T-cell (primary cell): ENCODE measurements around the gene NPTX2. TPM values are rescaled to one million over a fixed set of nuclear protein-coding genes. Genes with fewer than 3 reads are reported as not detected.

ENCODE experiments used
- ATAC-seq, 4 experiments: fragments of 200-7000 bp in 3 of 4; fragments of 150-1000 bp in 1 of 4; cut with Tn5 transposase; replicated peaks in 1 of 4; 1 replicate in 3 of 4; 2 replicates in 1 of 4; pipeline ENCODE4 v1.10.0; 2021; ENCODE audit warnings: moderate library complexity in 3 of 4, mild to moderate bottlenecking in 2 of 4, moderate number of reproducible peaks in 1 of 4
- CTCF ChIA-PET, 2 donors: fragments of 300-600 bp; sonication (Branson Sonifier 250); formaldehyde crosslinking; loops; one replicate each; lab custom pipeline; 2022; ENCODE audit warnings: antibody characterized with exemption in 2 of 2; lab: Charles Lee
- POLR2A ChIA-PET, 2 donors: fragments of 300-600 bp; sonication (Branson Sonifier 250); formaldehyde crosslinking; loops; one replicate each; lab custom pipeline; 2022; ENCODE audit warnings: antibody characterized with exemption in 2 of 2; lab: Charles Lee
- DNase-seq, 35 experiments: peaks; one replicate each; pipeline versions ENCODE4 v3.0.0 to v3.0.0-alpha.2; 2013 to 2023
- H3K27ac ChIP-seq: one replicate; pipeline ENCODE4 v1.5.1; 2013; ENCODE audit warnings: low read length
- H3K27me3 ChIP-seq, 2 experiments: replicated peaks in 1 of 2; 1 replicate in 1 of 2; 2 replicates in 1 of 2; pipeline versions ENCODE4 v1.6.1 to v1.7.0; 2013; ENCODE audit warnings: low read length in 1 of 2, mixed read lengths in 1 of 2; ENCODE audit not compliant: control insufficient read depth in 2 of 2, insufficient read depth in 2 of 2; ENCODE audit errors: extremely low read depth in 1 of 2
- H3K36me3 ChIP-seq, 2 donors: 1 replicate in 1 of 2; 2 replicates in 1 of 2; pipeline versions ENCODE4 v1.6.1 to v1.7.0; 2013; ENCODE audit warnings: low read length in 1 of 2; ENCODE audit not compliant: control insufficient read depth in 2 of 2, insufficient read depth in 1 of 2; ENCODE audit errors: extremely low read depth in 1 of 2
- H3K4me1 ChIP-seq, 2 experiments: 1 replicate in 1 of 2; 2 replicates in 1 of 2; pipeline versions ENCODE4 v1.6.1 to v1.7.0; 2013; ENCODE audit warnings: low read length in 2 of 2, mixed read lengths in 1 of 2; ENCODE audit not compliant: insufficient read depth in 2 of 2, control insufficient read depth in 1 of 2; ENCODE audit errors: extremely low read depth in 1 of 2
- H3K4me3 ChIP-seq, 2 donors: 1 replicate in 1 of 2; 2 replicates in 1 of 2; pipeline versions ENCODE4 v1.5.1 to v1.7.0; 2013; ENCODE audit warnings: mild to moderate bottlenecking in 2 of 2, low read length in 1 of 2, moderate library complexity in 1 of 2; ENCODE audit not compliant: control insufficient read depth in 1 of 2; ENCODE audit errors: extremely low read depth in 1 of 2
- H3K9me3 ChIP-seq: 2 replicates; pipeline ENCODE4 v1.7.0; 2013
- H3K27ac Mint-ChIP-seq, 2 donors: one replicate each; pipeline ENCODE4 v1.8.0; 2020 to 2021; ENCODE audit warnings: mild to moderate bottlenecking in 2 of 2, mixed read lengths in 2 of 2
- H3K27me3 Mint-ChIP-seq, 2 donors: one replicate each; pipeline ENCODE4 v1.8.0; 2021 to 2022; ENCODE audit warnings: mixed read lengths in 2 of 2
- H3K36me3 Mint-ChIP-seq: one replicate; pipeline ENCODE4 v1.8.0; 2021; ENCODE audit warnings: mixed read lengths
- H3K4me1 Mint-ChIP-seq, 3 donors: one replicate each; pipeline ENCODE4 v1.8.0; 2020 to 2022; ENCODE audit warnings: mixed read lengths in 3 of 3, mild to moderate bottlenecking in 1 of 3
- H3K4me3 Mint-ChIP-seq, 3 donors: one replicate each; pipeline ENCODE4 v1.8.0; 2020 to 2022; ENCODE audit warnings: mild to moderate bottlenecking in 3 of 3, mixed read lengths in 3 of 3, moderate library complexity in 3 of 3
- H3K9me3 Mint-ChIP-seq, 3 donors: one replicate each; pipeline ENCODE4 v1.8.0; 2020 to 2022; ENCODE audit warnings: mixed read lengths in 3 of 3
- WGBS: methylation state at CpG from one replicate; pipeline ENCODE4 v1.1.5; 2013; ENCODE audit warnings: missing lambda C conversion rate; ENCODE audit not compliant: insufficient coverage; 5-methylcytosine and 5-hydroxymethylcytosine counted together
- total RNA-seq, 35 experiments: library from RNA in 6 of 35; stranded (reverse) in 6 of 35; fragments of 120-200 nt in 1 of 35; gene quantifications; one replicate each; pipeline versions ENCODE4 v1.2.1 to v1.2.4 and lab custom pipeline; 2013 to 2026

The NPTX2 gene
- total RNA-seq, 5 donors from 2014 or later (not counting 1 experiment from before 2014, with no cell fraction given) = 0.09 to 0.56 (median 0.20) TPM; not detected in 1

- Mint-ChIP-seq H3K27ac (no peak overlapping the region), H3K4me1 (no peaks in the 10 kb centered on the region), H3K4me3 (no peak overlapping the region), H3K9me3 (peaks cover 7 to 15% (median 9%) of the 10 kb centered on the region in 3 donors), H3K36me3 (no peaks in the 10 kb centered on the region), H3K27me3 (peaks cover 0 to 5% of the 10 kb centered on the region in 2 donors)
- no CpG with 5 or more reads among the region's 2 CpGs for WGBS
- Histone ChIP-seq H3K36me3 (no peaks in the 10 kb centered on the region), H3K4me3 (no peak overlapping the region), H3K9me3 (no peaks in the 10 kb centered on the region), H3K4me1 (no peaks in the 10 kb centered on the region), H3K27me3 (peaks cover 0 to 12% of the 10 kb centered on the region in 2 experiments), H3K27ac (no peak overlapping the region)
- ChIA-PET POLR2A (no interaction called here), CTCF (no interaction called here)
- DNase-seq (no peak), ATAC-seq (no peak)
Measured at GRCh38 chr7:98638853-98639252, 21.8 kb downstream of the NPTX2 start.

- ATAC-seq (no peak), DNase-seq (no peak)
- H3K36me3 ChIP-seq = no peaks in the 10 kb centered on the region
- H3K27me3 ChIP-seq = peaks cover 0 to 12% of the 10 kb centered on the region in 2 experiments
- WGBS = 72% methylated on average over 7 of the region's 9 CpGs
- Mint-ChIP-seq H3K36me3 (no peaks in the 10 kb centered on the region), H3K27ac (no peak overlapping the region), H3K27me3 (peaks cover 0 to 5% of the 10 kb centered on the region in 2 donors), H3K9me3 (peaks cover 7 to 15% (median 9%) of the 10 kb centered on the region in 3 donors), H3K4me1 (no peaks in the 10 kb centered on the region), H3K4me3 (no peak overlapping the region)
- CTCF ChIA-PET = interaction anchor here in 1 of 2 donors (0.7 kb wide), 1 partner anchor 26 kb away, joined by 3 read pairs; no protein-coding TSS in a partner anchor
- no peak overlapping the region for H3K27ac ChIP-seq
- no peak overlapping the region for H3K4me3 ChIP-seq
- no peaks in the 10 kb centered on the region for H3K9me3 ChIP-seq
- no peaks in the 10 kb centered on the region for H3K4me1 ChIP-seq
- POLR2A ChIA-PET = no interaction called here
Measured at GRCh38 chr7:98640375-98640774, 23.3 kb downstream of the NPTX2 start.

- Mint-ChIP-seq H3K36me3 (no peaks in the 10 kb centered on the region), H3K27ac (no peak overlapping the region), H3K9me3 (peaks cover 7 to 15% (median 9%) of the 10 kb centered on the region in 3 donors), H3K27me3 (no peaks in the 10 kb centered on the region), H3K4me1 (no peaks in the 10 kb centered on the region), H3K4me3 (no peak overlapping the region)
- no peaks in the 10 kb centered on the region for H3K4me1 ChIP-seq
- WGBS = 4% methylated on average over 7 of the region's 15 CpGs
- ChIA-PET CTCF (interaction anchor here in 1 of 2 donors (0.6 kb wide), 1 partner anchor 849 kb away, joined by 3 read pairs; no protein-coding TSS in a partner anchor), POLR2A (no interaction called here)
- no peaks in the 10 kb centered on the region for H3K9me3 ChIP-seq
- ATAC-seq (peak in 2 of 4 experiments; percentile 20 to 31), DNase-seq (peak in 3 of 35 experiments; percentile 3 to 14 (median 10))
- peaks cover 0 to 16% of the 10 kb centered on the region in 2 experiments for H3K27me3 ChIP-seq
- no peak overlapping the region for H3K4me3 ChIP-seq
- H3K36me3 ChIP-seq = no peaks in the 10 kb centered on the region
- no peak overlapping the region for H3K27ac ChIP-seq
Measured at GRCh38 chr7:98641646-98642500, 24.8 kb downstream of the NPTX2 start.

- no peak for ATAC-seq
- DNase-seq = no peak
- Mint-ChIP-seq H3K4me1 (no peaks in the 10 kb centered on the region), H3K27me3 (peaks cover 0 to 3% of the 10 kb centered on the region in 2 donors), H3K36me3 (no peaks in the 10 kb centered on the region), H3K9me3 (peaks cover 6% of the 10 kb centered on the region in 3 donors), H3K4me3 (no peak overlapping the region), H3K27ac (no peak overlapping the region)
- ChIA-PET CTCF (no interaction called here), POLR2A (no interaction called here)
- Histone ChIP-seq H3K27me3 (peaks cover 0 to 20% of the 10 kb centered on the region in 2 experiments), H3K4me1 (no peaks in the 10 kb centered on the region), H3K36me3 (no peaks in the 10 kb centered on the region), H3K9me3 (no peaks in the 10 kb centered on the region), H3K4me3 (no peak overlapping the region), H3K27ac (no peak overlapping the region)
- 67% methylated on average over 1 of the region's 3 CpGs for WGBS
Measured at GRCh38 chr7:98643236-98643985, 26.3 kb downstream of the NPTX2 start.

GRCh38 chr7:98646465-98646864 lies 29.4 kb downstream of the NPTX2 start:
- Mint-ChIP-seq H3K36me3 (no peaks in the 10 kb centered on the region), H3K27me3 (peaks cover 3 to 4% of the 10 kb centered on the region in 2 donors), H3K4me1 (no peaks in the 10 kb centered on the region), H3K4me3 (no peak overlapping the region), H3K9me3 (peaks cover 0 to 5% (median 3%) of the 10 kb centered on the region in 3 donors), H3K27ac (no peak overlapping the region)
- Histone ChIP-seq H3K4me3 (no peak overlapping the region), H3K27ac (no peak overlapping the region), H3K36me3 (no peaks in the 10 kb centered on the region), H3K4me1 (no peaks in the 10 kb centered on the region), H3K9me3 (no peaks in the 10 kb centered on the region), H3K27me3 (peaks cover 0 to 20% of the 10 kb centered on the region in 2 experiments)
- CTCF ChIA-PET = no interaction called here
- DNase-seq (no peak), ATAC-seq (no peak)
- POLR2A ChIA-PET = no interaction called here
- WGBS = 85% methylated on average over 2 of the region's 2 CpGs

- no peaks in the 10 kb centered on the region for H3K4me1 Mint-ChIP-seq
- ATAC-seq = no peak
- H3K27ac Mint-ChIP-seq = no peak overlapping the region
- ChIA-PET CTCF (no interaction called here), POLR2A (no interaction called here)
- Histone ChIP-seq H3K27me3 (peaks cover 0 to 17% of the 10 kb centered on the region in 2 experiments), H3K4me1 (no peaks in the 10 kb centered on the region), H3K27ac (no peak overlapping the region), H3K36me3 (no peaks in the 10 kb centered on the region), H3K9me3 (no peaks in the 10 kb centered on the region), H3K4me3 (no peak overlapping the region)
- WGBS = 79% methylated on average over 4 of the region's 4 CpGs
- H3K27me3 Mint-ChIP-seq = peaks cover 3 to 4% of the 10 kb centered on the region in 2 donors
- H3K36me3 Mint-ChIP-seq = no peaks in the 10 kb centered on the region
- peaks cover 0 to 5% (median 3%) of the 10 kb centered on the region in 3 donors for H3K9me3 Mint-ChIP-seq
- no peak for DNase-seq
- no peak overlapping the region for H3K4me3 Mint-ChIP-seq
Measured at GRCh38 chr7:98647326-98647725, 30.2 kb downstream of the NPTX2 start.
